ENCODE results near the gene GCN1. TPM values are rescaled to one million over a fixed set of nuclear protein-coding genes. Genes with fewer than 3 reads are reported as not detected.
"Not testable (repeated sequence)": the region's sequence is repeated elsewhere in the genome, so short reads cannot be mapped to it uniquely, and the experiment has no call there.

The GCN1 gene
- total RNA-seq, 2 donors from 2014 or later: 50.2 to 52.5 TPM

DNA sequence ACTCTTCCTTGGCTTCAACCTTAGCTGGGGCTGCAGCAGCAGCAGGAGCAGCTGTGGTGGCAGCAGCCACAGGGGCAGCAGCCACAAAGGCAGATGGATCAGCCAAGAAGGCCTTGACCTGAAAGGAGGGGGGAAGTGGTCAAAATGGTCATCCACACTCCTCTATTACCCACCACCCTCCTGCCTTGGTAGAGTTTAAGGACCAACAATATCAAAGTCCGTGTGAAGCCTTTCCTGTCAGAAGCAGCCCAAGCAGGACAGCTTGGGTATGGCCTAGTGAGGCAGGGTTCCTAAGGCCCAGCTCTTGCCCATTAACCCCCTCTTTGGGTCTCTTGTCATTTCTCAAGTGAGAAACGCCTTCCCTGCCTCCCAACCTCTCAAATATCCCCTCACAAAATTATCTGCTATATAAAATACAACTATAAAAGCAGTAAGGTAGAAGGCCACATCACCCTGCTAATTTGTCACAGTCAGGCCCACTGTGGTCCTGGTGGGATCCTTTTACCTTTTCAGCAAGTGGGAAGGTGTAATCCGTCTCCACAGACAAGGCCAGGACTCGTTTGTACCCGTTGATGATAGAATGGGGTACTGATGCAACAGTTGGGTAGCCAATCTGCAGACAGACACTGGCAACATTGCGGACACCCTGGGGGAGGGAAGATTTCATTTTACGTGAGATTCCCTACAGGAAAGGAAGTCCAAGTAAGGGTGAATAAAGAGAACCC, 2.5 kb upstream of the GCN1 start:
- intact Hi-C loops (cut with DNase I); DNase-seq (ENCODE audit: low spot score): not testable (repeated sequence)

DNA sequence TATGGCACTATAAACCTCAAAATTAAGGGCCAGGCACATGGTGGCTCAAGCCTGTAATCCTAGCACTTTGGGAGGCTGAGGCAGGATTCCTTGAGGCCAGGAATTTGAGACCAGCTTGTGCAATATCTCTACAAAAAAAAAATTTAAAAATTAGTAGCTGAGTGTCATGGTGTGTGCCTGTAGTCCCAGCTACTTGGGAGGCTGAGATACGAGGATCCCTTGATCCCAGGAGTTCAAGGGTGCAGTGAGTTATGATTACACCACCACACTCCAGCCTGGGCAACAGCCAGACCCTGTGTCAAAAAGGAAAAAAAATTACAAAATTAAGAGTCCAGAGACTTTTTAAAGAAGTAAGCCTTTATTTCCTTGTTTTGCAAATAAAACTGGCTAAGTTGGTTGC, 1.8 kb upstream of the GCN1 start:
- DNase-seq (ENCODE audit: low spot score): no peak
- intact Hi-C loops (cut with DNase I): no loop called here

DNA sequence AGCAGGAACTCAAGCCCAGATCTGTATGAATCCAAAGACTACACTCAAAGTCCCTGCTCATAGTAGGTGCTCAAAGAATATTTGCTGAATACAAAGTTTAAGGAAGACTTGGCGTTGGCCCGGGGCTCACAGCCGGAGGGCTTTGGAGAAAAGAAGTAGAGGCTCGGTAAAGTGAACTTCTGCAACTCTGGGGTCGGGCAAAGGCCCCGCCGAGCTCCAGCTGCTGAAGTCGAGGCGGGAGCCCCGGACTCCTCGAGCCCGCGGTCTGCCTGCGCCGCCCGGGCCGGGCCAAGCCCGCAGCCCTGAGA, 335 bp downstream of the GCN1 start:
- intact Hi-C loops (cut with DNase I): no loop called here
- DNase-seq (ENCODE audit: low spot score): no peak

DNA sequence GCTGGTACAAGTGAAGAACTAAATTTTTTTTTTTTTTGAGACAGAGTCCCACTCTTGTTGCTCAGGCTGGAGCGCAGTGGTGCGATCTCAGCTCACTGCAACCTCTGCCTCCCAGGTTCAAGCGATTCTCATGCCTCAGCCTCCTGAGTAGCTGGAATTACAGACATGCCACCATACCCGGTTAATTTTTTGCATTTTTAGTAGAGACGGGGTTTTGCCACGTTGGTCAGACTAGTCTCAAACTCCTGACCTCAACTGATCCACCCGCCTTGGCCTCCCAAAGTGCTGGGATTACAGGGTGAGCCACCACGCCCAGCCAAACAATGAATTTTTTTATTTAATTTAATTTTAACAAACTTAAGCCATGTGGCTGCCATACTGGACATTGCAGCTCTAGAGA, 1.2 kb downstream of the GCN1 start:
- intact Hi-C loops (cut with DNase I); DNase-seq (ENCODE audit: low spot score): not testable (repeated sequence)

DNA sequence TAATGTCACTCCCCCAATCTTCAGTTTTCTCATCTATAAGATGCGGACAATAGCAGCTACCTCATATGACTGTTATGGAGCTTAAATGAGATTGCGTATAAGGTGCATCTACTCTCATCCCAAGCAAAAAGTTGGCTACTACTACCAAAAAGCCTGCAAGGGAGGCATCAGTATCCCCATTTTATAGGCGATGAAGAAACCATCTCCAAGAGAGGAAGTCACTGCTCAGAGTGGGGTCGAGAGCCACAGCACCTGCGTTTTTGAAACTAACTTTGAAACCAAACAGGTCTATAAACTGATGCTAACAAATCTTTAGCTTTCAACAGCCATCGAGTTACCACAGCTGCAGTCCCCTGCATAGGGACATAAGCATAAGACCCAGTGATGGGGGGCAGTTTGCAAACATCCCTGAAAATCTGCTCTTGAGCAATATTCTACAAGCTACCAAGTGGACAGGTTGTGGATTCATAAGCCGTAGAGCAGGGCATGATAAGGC, 3.5 kb downstream of the GCN1 start:
- intact Hi-C loops (cut with DNase I): no loop called here

DNA sequence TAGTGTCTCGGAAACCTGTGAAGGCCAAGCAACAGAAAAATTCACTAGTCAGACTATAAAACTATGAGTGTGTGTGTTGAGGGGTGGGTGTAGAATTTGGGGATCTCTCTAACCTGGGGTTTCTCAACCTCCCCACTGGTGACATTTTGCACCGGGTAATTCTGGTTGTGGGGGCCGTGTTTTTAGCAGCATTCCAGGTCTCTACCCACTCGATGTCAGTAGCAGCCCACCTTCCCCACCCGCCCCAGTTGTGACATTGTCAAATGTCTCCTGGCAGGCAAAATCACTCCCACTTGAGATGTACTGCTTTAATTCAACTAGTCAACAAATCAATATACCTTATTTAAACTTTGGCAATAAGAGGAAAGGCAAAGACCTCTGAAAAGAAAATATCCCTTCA, 4.1 kb downstream of the GCN1 start:
- intact Hi-C loops (cut with DNase I): no loop called here

More for the DNA sequence above, 3.5 kb downstream of the GCN1 start:
- no peak for DNase-seq (ENCODE audit: low spot score)

DNA sequence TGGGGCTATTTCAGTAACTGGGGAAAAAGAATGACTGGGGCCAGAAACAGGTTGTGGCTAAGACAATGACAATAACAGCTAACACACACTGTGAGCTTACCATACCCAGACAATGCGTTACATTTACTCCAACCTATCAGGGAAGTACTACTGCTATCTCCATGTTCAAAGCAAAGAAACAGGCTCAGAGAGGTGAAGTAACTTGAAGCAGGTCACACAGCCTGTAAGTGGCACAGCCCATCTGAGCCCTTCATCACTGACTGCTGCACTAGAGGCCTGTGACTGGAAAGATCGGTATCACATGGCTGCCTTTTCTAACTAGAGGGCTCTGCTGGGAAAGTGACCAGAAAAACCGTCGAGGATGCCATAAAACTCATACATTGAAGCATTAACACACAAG, 7.9 kb downstream of the GCN1 start:
- no peak for DNase-seq (ENCODE audit: low spot score)
- intact Hi-C loops (cut with DNase I): loop anchor here in 1 of 2 donors (10.0 kb wide), 1 partner anchor 328 kb away; no protein-coding TSS in a partner anchor

More for the DNA sequence above, 4.1 kb downstream of the GCN1 start:
- no peak for DNase-seq (ENCODE audit: low spot score)

DNA sequence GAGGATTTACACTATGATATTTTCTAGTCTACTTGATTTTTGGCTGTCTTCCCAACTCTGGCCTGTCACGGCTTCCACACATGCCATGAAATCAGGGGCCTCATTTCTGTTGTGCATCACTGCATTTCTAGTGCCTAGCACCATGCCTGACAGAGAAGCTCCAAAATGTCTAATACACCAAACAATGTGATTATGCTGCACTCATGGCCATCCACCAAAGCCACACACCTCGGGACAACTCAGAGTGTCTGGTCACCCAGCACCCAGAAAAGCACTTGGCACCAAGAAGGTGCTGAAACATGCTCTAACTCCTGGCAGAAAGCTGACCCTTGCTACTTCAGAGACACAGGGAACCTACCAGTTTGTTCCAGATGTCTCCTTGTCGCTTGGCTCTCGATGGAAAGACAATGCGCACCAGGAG, 11.3 kb downstream of the GCN1 start:
- intact Hi-C loops (cut with DNase I): loop anchor here in 1 of 2 donors (10.0 kb wide), 1 partner anchor 332 kb away; no protein-coding TSS in a partner anchor
- DNase-seq (ENCODE audit: low spot score): no peak

DNA sequence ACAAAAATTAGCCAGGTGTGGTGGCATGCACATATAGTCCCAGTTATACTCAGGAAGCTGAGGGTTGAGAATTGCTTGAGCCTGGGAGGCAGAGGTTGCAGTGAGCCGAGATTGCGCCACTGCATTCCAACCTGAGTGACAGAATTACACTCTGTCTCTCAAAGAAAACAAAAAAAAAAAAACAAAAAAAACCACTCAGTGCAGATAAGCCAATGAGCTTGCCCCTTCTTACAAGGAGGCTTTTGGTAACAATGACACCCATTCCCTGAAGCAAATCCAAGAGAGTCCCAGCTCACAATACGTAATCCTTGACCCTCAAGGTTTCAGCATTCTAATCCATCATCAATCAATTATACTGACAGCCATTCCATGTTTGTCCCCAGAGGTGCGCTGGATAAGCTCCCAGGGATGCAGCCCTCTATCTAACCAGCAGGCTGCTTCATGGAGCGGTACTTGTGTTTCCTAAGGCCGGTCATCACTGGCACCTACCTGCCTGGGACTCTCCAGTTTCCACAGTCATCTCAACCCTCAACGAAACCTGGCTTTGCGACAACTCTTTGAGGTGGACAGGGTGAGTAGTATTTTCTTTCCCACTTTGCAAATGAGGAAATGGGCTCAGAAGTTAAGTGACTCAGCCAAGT, 12.4 kb downstream of the GCN1 start:
- intact Hi-C loops (cut with DNase I): loop anchor here in 1 of 2 donors (10.0 kb wide), 1 partner anchor 333 kb away; no protein-coding TSS in a partner anchor
- DNase-seq (ENCODE audit: low spot score): no peak

DNA sequence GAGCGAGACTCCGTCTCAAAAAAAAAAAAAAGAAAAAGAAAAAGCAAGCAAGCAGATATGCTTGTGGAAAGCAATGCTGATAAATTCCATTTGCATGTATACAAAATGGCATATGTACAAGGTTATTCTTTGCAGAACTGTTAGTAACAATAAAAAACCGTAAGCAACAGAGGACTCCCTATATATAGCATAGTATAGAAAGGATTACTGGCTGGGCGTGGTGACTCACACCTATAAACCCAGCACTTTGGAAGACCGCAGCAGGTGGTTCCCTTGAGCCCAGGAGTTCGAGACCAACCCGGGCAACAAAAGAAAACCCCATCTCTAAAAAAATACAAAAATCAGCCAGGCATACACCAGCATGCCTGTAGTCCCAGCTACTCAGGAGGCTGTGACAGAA, 13.5 kb downstream of the GCN1 start:
- no peak for DNase-seq (ENCODE audit: low spot score)
- intact Hi-C loops (cut with DNase I): loop anchor here in 1 of 2 donors (10.0 kb wide), 1 partner anchor 334 kb away; no protein-coding TSS in a partner anchor

DNA sequence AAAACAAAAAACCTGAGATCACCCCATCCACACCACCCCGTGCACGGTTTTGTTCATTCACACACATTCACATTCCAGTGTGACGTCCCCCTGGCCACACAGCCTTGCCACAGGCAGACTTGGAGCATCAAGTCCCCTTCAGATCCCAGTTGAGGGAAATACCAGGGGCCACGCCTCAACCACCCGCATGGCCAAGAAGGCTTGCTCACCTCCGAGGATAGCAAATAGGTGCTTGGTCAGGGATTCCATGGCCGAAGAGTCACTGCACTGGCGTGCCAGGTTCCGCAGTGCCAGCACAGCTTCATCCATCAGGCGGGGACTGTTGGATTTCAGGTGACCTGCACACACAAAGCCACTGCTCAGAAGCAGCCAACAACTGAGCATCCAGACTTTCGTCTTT, 19.0 kb downstream of the GCN1 start:
- no peak for DNase-seq (ENCODE audit: low spot score)
- intact Hi-C loops (cut with DNase I): no loop called here

DNA sequence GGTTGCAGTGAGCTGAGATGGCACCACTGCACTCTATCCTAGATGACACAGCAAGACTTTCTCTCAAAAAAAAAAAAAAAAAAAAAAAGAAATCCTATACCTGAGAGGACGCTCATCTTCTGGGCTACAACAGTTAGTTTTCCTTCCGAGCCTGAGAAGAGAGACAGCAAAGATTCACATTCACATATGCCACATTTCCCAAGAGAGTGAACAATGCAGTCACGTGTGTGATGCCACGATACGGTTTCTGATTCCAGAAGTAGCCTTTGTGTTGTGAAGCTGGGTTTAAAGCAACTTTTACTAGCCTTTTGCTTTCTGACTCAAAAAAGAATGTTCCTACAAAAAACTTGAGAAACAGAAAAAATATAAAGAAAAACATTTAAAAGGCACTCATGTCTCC, 19.5 kb downstream of the GCN1 start:
- intact Hi-C loops (cut with DNase I): no loop called here

DNA sequence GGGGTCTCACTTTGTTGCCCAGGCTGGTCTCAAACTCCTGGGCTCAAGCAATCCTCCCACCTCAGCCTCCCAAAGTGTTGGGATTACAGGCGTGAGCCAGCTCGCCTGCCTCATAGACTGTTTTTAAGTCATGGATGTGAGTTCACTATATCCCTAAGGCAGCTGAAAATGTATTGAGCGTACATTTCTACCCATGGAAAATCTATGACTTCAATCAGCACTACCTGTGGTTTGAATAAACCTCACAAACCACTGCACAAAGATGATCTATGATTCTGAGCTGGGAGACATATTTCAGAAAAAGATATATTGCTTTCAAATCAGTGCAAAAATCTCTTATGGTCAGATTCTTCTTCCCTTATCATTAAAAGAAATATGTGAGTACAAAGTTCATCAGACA, 22.5 kb downstream of the GCN1 start:
- DNase-seq (ENCODE audit: low spot score): no peak
- intact Hi-C loops (cut with DNase I): no loop called here

More for the DNA sequence above, 19.5 kb downstream of the GCN1 start:
- no peak for DNase-seq (ENCODE audit: low spot score)

DNA sequence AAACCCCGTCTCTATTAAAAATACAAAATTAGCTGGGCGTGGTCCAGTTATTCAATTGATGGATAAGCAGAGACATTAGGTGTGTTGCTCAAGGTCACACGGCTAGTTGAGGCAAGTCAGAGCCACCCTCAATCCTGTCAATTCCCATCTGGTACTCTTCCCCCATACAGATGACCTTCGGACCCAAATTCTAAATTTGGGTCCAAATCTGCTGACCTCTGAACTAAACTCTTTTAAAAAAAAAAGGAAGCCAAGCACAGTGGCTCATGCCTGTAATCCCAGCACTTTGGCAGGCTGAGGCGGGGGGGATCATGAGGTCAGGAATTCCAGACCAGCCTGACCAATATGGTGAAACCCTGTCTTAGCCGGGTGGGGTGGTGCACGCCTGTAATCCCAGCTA, 23.9 kb downstream of the GCN1 start:
- intact Hi-C loops (cut with DNase I): no loop called here
- no peak for DNase-seq (ENCODE audit: low spot score)

DNA sequence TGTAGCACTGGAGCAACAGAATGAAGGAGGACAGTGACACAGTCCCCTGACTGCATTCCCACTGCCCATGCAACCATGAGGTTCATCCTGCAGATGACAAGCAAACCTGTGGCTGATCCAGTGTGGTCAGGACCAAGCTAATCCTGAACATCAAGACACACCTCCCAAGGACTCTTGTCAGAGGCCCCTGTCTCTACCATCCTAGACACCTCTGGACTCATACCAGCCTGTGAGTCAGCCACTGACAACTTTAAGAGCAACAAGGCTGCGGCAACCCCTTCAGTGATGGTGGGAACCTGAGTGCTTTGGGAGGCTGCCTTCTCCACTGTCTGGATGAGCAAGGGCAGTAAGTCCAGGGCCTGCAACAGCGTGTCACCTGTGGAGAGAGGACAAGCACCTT, 24.6 kb downstream of the GCN1 start:
- intact Hi-C loops (cut with DNase I): no loop called here
- DNase-seq (ENCODE audit: low spot score): no peak

DNA sequence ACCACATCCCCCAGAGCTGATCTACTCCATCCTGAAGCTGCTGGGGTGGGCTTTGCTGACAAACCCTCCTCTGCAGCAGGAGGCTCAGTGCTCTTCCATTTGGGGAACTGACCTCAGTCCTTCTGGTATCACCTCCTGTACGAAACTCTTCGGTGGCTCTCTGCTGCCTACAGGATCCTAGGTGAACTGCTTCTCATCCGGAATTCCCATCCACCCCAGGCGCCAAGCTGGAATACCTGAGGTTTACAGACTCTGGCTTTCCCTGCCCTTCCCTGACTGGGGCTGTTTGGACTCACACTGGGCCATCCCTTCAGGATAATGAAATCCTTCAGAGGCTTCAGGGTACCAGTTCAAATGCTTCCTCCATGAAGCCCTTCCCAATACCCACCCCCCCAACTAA, 26.2 kb downstream of the GCN1 start:
- intact Hi-C loops (cut with DNase I): no loop called here
- no peak for DNase-seq (ENCODE audit: low spot score)

DNA sequence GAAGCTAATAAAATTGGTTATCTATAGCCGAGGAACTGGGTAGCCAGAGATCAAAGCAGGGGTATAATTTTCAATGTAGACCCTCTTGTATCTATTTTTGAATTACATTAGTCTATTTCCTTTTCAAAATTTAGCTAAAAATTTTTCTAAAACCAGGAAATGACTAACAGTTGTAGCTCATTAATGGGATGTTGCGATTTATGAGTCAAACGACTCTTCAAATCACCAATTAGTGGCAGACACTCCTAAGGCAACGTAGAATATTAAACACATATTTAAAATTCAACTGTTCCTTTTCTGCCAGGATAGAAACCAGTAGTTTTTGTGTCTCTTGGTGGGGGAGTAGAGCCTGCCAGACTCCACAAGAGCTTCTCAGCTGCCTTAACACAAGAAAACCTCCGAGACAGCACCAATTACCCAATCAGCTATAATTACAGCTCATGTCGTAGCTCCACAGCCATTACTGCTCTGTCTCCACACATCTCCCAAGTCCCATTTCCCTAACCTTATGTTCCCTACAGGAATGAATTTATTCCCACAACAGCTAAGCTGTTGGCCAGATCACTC, 26.9 kb downstream of the GCN1 start:
- intact Hi-C loops (cut with DNase I): no loop called here
- DNase-seq (ENCODE audit: low spot score): no peak

DNA sequence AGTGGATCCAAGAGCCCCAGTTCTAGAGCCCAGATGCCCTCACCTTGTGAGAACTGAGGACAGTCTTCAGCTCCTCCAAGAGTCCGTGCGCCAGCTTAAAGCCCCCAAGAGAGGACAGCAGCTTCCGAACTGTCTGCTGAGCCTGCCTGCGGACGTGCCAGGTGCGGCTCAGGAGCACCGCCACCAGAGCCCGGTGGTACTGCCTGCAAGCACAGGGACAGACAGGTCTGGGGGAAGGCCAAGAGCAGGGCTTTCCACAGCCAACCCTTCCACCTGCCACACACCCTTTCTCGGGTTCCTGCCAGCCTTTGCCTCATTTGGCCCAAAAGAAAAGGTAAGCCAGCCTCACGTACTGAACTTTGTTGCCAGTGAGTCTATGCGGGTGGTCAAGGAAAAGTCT, 30.2 kb downstream of the GCN1 start:
- intact Hi-C loops (cut with DNase I): no loop called here
- DNase-seq (ENCODE audit: low spot score): no peak

DNA sequence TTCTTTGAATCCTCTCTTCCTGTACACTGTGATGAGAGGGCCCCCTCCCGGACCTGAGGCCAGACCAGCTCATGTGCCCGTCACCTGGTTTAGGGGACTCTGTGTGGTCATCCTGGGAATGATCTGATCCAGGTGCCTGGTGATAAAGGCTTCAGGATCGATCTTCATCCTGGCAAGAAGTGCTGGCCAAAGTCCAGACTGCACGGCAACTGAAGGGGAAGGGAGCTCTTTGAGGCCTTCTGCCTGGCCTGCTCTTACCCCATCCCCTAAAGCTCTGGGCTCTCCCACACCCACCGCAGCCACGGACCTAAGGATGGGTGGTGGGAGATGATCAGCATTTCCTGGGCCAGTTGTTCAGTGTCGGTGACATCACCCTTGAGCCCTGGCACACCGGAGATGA, 31.8 kb downstream of the GCN1 start:
- DNase-seq (ENCODE audit: low spot score): no peak
- intact Hi-C loops (cut with DNase I): no loop called here

DNA sequence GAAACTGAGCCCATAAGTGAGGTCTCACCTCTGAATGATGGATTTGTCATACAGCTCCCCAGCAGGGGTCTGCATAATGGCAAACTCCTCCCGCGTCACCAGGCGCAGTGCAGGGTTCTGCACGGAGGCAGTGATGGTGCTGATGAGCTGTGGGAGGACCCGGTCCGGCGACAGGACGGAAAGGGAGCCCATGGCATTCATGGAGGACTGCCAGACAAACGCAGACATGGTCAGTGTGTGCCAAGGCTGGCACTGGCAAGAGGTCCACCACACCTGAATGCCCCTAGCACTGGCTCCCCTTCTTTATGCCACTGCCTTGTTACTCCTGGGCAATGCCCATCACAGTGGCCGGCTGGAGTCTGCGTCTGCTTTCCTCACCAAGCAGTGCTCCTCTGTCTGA, 32.7 kb downstream of the GCN1 start:
- DNase-seq (ENCODE audit: low spot score): no peak
- intact Hi-C loops (cut with DNase I): no loop called here
